T-helper 9 cell (primary cell): ENCODE data around the gene KCNN1.
"Not testable (repeated sequence)": the region's sequence is repeated elsewhere in the genome, so short reads cannot be mapped to it uniquely, and the experiment has no call there.

ENCODE experiments used
- DNase-seq: peaks from one replicate; pipeline ENCODE4 v3.0.0-alpha.2; 2020
- total RNA-seq, 2 donors: gene quantifications; one replicate each; lab custom pipeline; 2026; lab: John Stamatoyannopoulos, UW

The KCNN1 gene
- 0 to 0.21 reads per million in 2 donors for total RNA-seq

DNA sequence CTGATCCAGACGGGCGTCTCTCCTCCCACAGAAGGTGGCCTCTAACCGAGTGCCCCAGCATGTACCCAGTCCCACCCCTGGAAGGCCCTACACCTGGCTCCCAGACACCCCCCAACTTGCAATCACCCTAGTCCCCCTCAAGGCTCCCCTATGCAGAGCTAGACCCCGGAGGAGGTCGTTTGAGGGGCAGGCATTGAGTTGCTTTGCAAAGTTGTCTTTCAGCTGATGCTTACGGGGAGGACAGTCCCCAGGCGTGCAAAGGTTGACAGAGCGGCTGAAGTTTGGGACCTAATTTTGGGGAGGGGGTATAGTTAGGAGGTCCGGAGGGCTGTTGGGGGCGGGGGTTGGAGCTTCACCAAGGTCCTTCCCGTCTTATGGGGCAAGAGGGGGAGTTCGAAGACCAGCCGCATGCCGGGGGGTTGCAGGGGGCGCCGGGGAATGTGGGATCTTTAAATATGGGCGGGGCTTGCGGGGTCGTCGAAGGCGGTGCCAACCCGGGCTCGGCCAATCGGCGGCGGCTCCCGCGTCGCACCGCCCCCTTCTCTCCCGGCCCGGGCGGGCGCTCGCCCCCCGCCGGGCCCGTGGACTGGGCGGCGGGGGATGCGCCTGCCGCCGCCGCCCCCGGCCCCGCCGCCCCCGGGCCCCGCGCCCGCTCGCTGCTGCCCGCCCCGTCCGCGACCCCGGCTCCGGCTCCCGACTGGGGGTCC, at the start of gene KCNN1:
Gene KCNN1, plus strand, starts transcription at position 558 of the 707 bp plus-strand sequence. CDS start 6,782 bp downstream, outside the sequence.
- no peak for DNase-seq

DNA sequence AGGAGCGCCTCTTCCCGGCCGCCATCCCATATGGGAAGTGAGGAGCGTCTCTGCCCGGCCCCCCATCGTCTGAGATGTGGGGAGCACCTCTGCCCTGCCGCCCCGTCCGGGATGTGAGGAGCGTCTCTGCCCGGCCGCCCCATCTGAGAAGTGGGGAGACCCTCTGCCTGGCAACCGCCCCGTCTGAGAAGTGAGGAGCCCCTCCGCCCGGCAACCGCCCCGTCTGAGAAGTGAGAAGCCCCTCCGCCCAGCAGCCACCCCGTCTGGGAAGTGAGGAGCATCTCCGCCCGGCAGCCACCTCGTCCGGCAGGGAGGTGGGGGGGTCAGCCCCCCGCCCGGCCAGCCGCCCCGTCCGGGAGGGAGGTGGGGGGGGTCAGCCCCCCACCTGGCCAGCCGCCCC, 48.8 kb upstream of the KCNN1 start:
- not testable (repeated sequence) for DNase-seq

DNA sequence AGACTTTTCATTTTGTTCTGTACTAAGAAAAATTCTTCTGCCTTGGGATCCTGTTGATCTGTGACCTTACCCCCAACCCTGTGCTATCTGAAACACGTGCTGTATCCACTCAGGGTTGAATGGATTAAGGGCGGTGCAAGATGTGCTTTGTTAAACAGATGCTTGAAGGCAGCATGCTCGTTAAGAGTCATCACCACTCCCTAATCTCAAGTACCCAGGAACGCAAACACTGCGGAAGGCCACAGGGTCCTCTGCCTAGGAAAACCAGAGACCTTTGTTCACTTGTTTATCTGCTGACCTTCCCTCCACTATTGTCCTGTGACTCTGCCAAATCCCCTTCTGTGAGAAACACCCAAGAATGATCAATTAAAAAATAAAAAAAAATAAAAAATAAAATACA, 47.8 kb upstream of the KCNN1 start:
- not testable (repeated sequence) for DNase-seq

DNA sequence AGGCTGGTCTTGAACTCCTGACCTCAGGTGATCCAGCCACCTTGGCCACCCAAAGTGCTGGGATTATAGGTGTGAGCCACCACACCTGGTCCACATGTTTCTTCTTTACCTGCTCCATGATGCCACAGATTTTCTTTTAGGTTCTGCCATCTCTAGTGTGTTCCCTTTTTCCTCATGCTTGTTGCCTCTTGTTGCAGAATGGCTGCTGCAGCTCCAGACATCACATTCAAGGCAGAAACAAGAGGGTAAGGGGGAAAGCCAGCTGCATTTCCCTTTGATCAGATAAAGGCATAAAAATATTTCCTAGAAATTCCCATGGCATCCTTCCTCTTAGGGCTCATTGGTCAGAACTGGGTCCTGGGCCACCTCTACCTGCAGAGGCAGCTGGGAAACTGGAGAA, 46.4 kb upstream of the KCNN1 start:
- DNase-seq = no peak

DNA sequence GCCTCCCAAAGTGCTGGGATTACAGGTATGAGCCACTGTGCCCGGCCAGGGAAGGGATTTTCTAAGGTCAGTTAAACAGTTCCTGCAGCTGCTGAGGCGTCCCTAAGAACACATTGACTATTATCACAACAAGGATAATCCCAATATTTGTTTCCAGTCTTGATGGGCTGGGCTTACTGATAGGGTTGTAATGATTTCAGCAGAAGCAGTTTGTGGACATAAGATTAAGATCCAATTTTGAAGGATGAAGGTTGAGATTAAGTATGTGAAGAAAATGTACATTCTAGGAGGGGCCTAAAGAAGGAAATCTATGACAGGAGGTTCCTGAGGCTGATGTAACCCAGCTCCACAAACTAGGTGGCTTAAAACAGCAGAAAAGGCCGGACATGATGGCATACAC, 44.8 kb upstream of the KCNN1 start:
- DNase-seq = no peak

DNA sequence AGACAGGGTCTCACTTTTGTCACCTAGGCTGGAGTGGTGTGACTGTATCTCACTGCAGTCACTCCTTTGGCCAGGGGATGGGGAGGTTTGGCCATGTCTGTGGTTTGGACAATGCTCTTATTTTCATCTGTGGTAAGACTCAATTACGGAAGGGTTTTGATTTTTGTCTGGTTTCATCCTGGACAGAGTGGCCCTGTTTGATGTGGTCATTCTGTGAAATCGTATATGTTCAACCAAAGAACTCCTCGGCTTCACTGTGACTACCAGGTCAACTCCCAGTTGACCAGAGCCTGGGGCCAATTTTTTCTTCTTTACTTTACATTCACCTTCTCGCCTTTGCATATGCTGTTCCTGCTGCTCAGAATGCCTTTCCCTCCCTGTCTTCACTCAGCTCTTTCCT, 40.9 kb upstream of the KCNN1 start:
- no peak for DNase-seq

DNA sequence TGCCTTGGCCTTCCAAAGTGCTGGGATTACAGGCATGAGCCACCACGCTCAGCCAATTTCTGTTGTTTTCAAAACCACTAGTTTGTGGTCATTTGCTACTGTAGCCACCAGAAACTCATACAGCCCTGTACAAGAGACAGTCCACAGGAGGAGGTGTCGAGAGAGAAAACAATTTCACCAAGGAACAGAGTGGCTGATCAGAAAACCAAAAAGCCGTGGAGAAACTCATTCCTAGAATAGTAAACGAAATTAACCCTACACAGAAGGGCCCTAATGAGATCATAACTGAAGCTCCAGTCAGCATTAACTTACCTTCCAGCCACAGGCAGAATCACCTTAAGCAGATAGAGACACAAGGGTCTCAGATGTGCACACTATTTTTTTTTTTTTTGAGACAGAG, 37.9 kb upstream of the KCNN1 start:
- DNase-seq = no peak

DNA sequence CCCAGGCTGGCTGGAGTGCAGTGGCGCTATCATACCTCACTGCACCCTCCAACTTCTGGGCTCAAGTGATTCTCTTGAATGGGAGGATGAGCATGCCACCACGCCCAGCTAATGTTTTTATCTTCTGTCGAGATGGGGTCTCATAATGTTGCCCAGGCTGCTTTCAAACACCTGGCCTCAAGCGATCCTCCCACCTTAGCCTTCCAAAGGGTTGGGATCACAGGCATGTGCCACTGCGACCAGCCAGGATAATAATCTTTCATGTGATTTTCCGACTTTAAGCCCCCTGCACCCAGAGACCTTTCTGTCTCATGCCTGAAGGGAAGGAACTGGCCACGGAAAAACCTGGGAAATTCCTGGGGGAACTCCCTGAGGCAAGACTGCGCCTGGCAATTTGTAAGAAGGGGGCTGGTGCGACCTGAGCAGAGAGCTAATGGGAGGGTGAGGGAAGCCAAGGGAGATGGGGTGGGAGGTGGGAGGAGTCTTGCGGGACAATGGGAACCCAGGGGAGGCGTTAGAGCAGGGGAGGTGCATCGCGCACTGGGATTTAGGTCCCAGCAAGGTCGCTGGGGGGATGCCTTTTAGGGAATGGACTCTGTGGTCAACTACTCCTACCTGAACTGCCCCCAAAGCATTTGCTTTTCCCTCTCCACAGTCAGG, 35.2 kb upstream of the KCNN1 start:
- no peak for DNase-seq

DNA sequence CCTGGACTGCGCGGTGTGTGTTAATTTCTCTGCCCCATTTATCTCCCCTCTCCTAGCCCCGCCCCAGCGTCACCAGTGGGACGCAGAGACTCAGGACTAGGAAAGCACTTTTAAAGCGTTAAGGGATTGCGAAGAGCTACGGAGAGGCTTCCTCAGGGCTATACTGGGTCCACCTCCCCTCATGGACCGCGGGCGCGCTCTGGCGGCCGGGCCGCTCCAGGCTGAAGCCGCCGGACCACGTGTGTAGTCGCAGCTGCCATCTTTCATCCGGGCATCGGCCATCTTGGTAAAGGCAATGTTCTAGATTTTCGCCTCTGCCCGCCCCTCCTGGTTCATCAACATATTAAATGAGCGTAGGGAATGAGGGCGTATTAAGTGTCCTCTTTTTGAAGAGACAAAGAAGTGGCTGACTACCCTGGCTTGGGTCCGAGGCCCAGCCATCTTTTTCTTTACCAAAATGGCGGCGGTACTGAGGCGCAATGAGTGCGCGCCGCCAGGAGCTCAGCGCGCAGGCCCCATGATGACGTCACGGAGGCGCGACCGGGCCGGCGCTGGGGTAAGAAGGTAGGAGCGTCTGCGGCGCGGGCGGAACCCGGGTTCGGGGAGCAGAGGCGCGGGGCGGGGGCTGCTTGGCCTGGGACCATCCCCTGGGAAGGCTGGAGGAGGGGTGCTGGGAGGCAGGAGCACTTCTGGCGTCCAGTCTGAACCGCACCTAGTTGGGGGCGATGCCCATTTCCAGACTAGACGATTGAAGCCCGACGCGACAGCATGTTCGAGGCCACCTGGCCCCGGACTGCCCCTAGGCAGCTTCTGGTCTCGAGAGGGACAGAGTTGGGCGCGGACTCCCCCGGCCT, 34.2 kb upstream of the KCNN1 start, which contains the start of gene CCDC124:
Gene CCDC124, plus strand, starts transcription at position 531 of the 854 bp plus-strand sequence. CDS start 3,406 bp downstream, outside the sequence.
- peak; percentile 89 for DNase-seq

DNA sequence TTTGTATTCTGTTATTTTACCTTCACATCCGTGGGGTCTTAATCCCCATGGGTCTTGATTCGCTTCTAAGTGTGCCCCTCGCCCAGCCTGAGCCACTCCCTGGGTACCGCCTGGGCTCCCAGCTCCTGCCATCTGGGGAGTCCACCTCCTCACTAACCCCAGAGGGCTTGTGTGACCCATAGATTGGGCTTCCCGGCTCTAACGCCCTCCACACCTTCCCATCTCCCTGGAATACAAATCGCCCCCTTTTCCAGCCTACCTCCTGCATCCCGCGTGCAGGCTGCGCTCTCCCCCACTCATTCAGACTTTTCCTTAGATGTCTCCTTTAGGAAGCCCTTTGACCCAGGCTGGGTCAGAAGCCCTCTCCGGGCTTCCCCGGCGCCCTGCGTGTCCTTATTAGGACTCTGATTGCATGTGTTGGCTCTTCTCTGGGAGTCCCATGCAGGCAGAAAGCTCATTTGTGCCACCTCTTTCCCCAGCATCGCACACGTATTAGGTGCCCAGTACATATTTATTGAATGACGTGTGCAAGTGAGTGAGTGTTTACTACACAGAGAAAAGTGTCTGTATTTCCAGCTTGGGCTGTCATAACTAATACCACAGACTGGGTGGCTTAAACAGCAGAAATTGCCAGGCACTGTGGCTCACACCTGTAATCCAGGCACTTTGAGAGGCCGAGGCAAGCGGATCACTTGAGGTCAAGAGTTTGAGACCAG, 33.3 kb upstream of the KCNN1 start:
- DNase-seq = no peak

DNA sequence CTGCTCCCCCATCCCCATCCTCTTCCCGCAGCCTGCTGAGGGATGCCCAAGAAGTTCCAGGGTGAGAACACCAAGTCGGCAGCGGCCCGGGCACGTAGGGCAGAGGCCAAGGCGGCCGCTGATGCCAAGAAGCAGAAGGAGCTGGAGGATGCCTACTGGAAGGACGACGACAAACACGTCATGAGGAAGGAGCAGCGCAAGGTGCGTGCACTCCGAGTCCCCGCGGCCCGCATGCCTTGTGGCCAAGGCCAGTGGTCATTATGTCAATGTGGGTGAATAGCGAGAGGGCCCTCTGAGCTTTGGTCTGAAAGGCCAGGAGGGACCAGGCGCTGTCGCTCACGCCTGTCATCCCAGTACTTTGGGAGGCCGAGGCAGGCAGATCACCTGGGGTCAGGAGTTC, 30.5 kb upstream of the KCNN1 start:
- DNase-seq = no peak

DNA sequence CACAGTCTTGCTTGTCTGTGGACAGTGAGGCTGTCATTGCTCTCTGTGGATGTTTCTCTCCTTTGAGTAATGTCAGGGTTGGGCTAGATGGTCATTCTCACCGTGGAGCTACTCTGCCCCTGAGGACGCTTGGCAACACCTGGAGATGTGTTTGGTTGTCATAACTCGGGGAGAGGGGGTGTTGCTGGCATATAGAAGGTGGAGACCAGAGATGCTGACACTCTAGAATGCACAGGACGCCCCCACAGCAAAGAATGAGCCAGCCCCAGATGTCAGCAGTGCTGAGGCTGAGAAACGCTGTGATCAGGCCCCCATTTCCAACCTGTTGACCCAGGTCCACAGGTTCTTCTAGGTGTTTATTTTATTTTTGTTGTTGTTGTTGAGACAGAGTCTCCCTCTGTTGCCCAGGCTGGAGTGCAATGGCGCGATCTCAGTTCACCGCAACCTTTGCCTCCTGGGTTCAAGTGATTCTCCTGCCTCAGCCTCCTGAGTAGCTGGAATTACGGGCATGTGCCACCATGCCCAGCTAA, 29.5 kb upstream of the KCNN1 start:
- DNase-seq = no peak

DNA sequence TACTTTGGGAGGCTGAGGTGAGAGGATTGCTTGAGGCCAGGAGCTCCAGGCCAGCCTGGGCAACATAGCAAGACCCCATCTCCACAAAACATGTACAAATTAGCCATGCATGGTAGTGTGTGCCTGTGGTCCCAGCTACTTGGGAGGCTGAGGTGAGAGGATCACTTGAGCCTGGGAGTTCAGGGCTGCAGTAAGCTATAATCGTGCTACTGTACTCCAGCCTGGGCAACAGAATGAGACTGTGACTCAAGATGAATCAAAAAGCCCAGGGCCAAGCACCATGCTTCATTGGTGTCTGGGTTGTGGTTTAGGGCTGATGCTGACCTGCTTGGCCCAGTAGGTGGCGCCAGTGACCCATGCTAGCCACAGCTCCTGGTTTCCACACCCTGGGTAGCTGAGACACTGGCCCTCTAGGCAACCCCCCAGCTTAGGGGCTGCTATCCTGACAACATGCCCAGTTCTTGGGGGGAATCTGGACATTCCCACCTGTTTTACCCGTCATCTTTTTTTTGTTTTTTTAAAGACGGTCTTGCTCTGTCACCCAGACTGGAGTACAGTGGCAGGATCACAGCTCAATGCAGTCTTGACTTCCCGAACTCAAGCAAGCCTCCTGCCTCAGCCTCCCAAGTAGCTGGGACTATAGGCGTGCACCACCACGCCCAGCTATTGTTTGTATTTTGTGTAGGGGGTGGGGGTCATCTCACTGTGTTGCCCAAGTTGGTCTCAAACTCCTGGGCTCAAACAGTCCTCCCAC, 28.6 kb upstream of the KCNN1 start:
- peak; percentile 85 for DNase-seq

DNA sequence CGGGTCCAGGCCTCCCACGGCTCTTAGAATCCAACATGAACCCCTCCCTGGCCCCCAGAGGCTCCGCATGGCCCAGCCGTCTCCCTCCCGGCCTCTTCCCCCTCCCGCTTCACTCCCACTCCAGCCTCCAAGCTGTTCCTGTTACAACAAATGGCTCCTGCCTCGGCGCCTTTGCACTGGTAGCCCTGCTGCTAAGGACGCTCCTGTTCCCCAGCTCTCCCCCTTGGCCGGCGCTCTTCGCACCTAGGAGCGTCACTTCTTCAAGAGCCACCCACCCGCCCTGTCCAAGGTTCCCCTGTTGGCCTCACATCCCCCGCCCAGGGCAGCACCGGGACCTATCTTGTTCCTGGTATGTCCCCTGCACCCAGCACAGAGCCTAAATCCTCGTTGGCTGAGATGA, 24.7 kb upstream of the KCNN1 start:
- no peak for DNase-seq

DNA sequence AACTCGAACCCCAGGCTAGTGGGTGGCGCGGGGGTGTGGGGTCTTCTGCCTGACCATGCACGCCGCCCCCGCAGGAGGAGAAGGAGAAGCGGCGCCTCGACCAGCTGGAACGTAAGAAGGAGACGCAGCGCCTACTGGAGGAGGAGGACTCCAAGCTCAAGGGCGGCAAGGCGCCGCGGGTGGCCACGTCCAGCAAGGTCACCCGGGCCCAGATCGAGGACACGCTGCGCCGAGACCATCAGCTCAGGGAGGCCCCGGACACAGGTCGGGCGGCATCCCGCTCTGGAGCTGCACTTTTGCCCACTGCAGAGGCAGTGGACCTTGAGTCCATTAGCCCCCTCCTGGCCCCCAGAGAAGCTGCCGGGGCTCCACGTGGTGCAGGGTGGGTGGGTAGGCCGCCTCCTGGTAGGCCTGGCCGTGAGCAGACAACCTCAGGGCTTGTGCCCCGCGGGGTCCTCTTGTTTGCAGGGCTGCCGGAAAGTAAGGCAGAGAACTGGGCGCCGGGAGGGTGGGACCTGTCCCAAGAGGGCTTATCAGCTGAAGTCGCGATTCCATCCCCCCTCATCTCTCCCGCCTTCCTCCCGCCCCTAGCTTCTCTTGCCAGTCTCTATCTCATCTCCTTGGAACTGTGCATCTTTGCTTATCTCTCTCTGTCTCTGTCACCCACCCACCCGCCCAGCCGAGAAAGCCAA, 24.2 kb upstream of the KCNN1 start:
- no peak for DNase-seq

DNA sequence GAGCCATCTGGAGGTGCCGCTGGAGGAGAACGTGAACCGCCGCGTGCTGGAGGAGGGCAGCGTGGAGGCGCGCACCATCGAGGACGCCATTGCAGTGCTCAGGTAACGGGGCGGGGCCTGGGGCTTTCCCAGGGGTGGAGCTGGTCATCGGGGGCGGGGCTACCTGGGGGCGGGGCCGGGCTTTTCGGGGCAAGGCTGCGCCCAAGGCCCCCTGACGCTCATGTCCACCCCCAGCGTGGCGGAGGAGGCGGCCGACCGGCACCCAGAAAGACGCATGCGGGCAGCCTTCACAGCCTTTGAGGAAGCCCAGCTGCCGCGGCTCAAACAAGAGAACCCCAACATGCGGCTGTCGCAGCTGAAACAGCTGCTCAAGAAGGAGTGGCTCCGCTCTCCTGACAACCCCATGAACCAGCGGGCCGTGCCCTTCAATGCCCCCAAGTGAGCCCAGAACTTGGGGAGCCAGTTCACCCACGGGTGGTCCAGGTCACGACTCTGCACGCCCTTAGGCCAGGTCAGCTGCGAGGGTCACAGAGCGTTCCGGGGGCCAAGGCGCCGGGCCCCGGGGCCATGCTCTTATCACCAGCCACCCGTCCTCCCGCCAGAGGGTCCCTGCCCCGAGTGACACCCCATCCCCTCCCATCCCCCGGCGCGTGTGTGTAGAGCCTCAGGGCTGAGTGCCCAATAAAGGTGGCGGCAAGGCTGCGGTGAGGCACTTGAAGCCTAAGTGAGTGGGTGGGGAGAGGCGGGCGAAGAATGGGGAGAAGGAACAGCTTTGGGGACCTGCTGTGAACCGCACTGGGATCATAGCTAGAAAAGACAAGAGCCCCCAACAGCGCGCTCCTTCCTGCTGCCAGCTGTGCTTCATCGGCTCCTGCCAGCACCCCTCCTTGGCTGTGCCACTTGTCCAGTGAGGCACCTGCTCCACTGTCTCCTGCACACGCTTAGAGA, 23.4 kb upstream of the KCNN1 start:
- DNase-seq = no peak

DNA sequence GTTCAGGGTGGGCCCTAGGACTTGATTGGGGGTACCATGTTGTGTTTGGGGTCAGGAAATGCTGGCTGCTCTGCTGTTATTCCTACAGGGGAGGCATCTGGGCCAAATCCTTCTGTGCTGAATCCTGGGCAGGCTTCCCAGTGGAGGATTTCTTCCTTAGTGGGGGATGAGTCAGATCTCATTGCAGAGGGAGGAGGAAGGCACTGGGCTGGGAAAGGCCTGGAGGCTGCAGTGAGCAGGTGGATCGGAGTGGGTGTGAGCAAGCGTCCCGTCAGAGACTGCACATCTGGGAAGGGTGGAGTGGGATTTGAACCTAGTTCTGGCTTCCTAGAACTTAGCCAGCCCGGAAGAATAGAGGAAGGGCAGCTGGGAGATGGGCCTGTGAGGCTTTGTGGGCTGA, 22.6 kb upstream of the KCNN1 start:
- no peak for DNase-seq

DNA sequence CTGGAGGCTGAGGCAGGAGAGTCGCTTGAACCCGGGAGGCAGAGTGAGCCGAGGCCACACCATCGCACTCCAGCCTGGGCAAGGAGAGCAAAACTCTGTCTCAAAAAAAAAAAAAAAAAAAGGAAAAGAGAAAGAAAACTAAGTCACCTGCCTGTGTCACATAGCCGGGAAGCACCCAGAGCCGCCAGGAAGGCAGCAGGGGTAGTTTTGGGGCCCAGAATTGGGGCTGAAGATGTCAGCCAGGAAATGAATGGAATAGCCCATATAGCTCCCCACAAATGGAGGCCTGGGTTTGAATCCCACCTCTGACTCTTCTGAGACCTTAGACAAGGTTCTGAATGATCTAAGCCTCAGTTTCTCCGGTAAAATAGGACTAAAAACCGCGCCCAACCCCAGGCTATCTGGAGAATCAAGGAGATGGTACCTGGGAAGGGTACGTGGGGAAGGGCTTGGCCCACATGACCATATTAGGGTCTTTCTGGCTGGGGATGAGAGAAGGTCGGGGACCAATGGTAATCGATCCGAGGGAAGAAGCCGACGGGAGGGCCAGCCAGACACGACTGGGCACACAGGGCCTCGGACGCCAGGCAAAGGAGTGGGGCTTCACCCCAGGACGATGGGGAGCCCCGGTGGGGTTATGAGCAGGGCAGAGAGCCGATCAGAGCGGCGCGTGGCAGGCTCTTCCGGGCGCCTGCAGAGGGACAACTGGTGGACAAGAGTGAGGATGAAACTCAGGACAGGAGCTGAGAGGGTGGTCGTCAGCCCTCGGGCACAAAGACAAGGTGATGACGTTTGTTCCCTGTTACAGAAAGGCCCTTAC, 19.7 kb upstream of the KCNN1 start:
- no peak for DNase-seq
